CD8-positive, alpha-beta memory T cell (primary cell): ENCODE results near the gene DAB2IP. TPM values are rescaled to one million over a fixed set of nuclear protein-coding genes. Genes with fewer than 3 reads are reported as not detected.

ENCODE experiments used
- CTCF ChIA-PET: fragments of 350-600 bp; sonication (Branson Sonifier 250); formaldehyde crosslinking; loops from one replicate; lab custom pipeline; 2021; ENCODE audit warnings: antibody characterized with exemption; lab: Charles Lee
- POLR2A ChIA-PET: fragments of 350-600 bp; sonication (Branson Sonifier 250); formaldehyde crosslinking; loops from one replicate; lab custom pipeline; 2021; ENCODE audit warnings: antibody characterized with exemption; lab: Charles Lee
- DNase-seq, 5 donors: peaks; one replicate each; pipeline versions ENCODE4 v3.0.0 to v3.0.0-alpha.2; 2020 to 2022; ENCODE audit warnings: mixed read lengths in 1 of 5
- H3K27ac ChIP-seq: one replicate; pipeline ENCODE4 v1.7.0; 2013; ENCODE audit warnings: low read depth, mild to moderate bottlenecking, low read length, moderate library complexity
- H3K27me3 ChIP-seq: 2 replicates; pipeline ENCODE4 v1.7.0; 2013; ENCODE audit warnings: low read length, mild to moderate bottlenecking; ENCODE audit not compliant: insufficient read depth, poor library complexity, severe bottlenecking
- H3K36me3 ChIP-seq: 2 replicates; pipeline ENCODE4 v1.7.0; 2013; ENCODE audit warnings: mild to moderate bottlenecking, low read length, moderate library complexity; ENCODE audit not compliant: insufficient read depth
- H3K4me1 ChIP-seq: 2 replicates; pipeline ENCODE4 v1.7.0; 2013; ENCODE audit warnings: mild to moderate bottlenecking, low read length, moderate library complexity; ENCODE audit not compliant: insufficient read depth
- H3K4me3 ChIP-seq: 2 replicates; pipeline ENCODE4 v1.7.0; 2013; ENCODE audit warnings: mild to moderate bottlenecking, low read length
- H3K9me3 ChIP-seq: 2 replicates; pipeline ENCODE4 v1.7.0; 2013; ENCODE audit warnings: mild to moderate bottlenecking, low read length
- H3K27ac Mint-ChIP-seq, 8 donors: one replicate each; pipeline ENCODE4 v1.8.0; 2020 to 2021; ENCODE audit warnings: mixed read lengths in 8 of 8, mild to moderate bottlenecking in 6 of 8, inconsistent platforms in 3 of 8, moderate library complexity in 3 of 8
- H3K27me3 Mint-ChIP-seq, 2 donors: one replicate each; pipeline ENCODE4 v1.8.0; 2020 to 2021; ENCODE audit warnings: mixed read lengths in 2 of 2, mild to moderate bottlenecking in 1 of 2, moderate library complexity in 1 of 2
- H3K36me3 Mint-ChIP-seq, 3 donors: one replicate each; pipeline ENCODE4 v1.8.0; 2020 to 2021; ENCODE audit warnings: mixed read lengths in 3 of 3, inconsistent platforms in 1 of 3, mild to moderate bottlenecking in 1 of 3
- H3K4me1 Mint-ChIP-seq, 3 donors: one replicate each; pipeline ENCODE4 v1.8.0; 2020 to 2021; ENCODE audit warnings: mixed read lengths in 3 of 3, inconsistent platforms in 1 of 3, mild to moderate bottlenecking in 1 of 3
- H3K4me3 Mint-ChIP-seq, 7 donors: one replicate each; pipeline ENCODE4 v1.8.0; 2020 to 2021; ENCODE audit warnings: mixed read lengths in 7 of 7, mild to moderate bottlenecking in 6 of 7, moderate library complexity in 4 of 7, inconsistent platforms in 2 of 7
- H3K9me3 Mint-ChIP-seq, 5 donors: one replicate each; pipeline ENCODE4 v1.8.0; 2020 to 2022; ENCODE audit warnings: mixed read lengths in 5 of 5, mild to moderate bottlenecking in 3 of 5, moderate library complexity in 2 of 5, inconsistent platforms in 1 of 5
- polyA plus RNA-seq: library from polyadenylated mRNA; unstranded; fragments of 300-500 nt; fragmentation: Illumina TruSeq; gene quantifications from one replicate; pipeline ENCODE4 v1.2.3, GENCODE V29; 2021
- total RNA-seq, 2 experiments: library from RNA; stranded (reverse); gene quantifications; one replicate each; pipeline ENCODE4 v1.2.3, GENCODE V29; 2021

Gene DAB2IP
- total and polyA plus RNA-seq, 3 experiments from 2014 or later, result 0.15 to 0.41 (median 0.27) TPM

GRCh38 chr9:121781145-121781548 is 129.7 kb downstream of the DAB2IP start:
- H3K4me1 Mint-ChIP-seq, result peaks cover 0 to 7% (median 5%) of the 10 kb centered on the region in 3 donors
- H3K27ac Mint-ChIP-seq, result peak overlapping the region in 1 of 8 donors; percentile 55
- H3K27me3 Mint-ChIP-seq, result peaks cover 1 to 4% of the 10 kb centered on the region in 2 donors
- no peak overlapping the region for H3K27ac ChIP-seq
- POLR2A ChIA-PET, result no interaction called here
- H3K9me3 Mint-ChIP-seq, result peaks cover 0 to 9% (median 0%) of the 10 kb centered on the region in 5 donors
- H3K4me1 ChIP-seq, result no peaks in the 10 kb centered on the region
- H3K4me3 Mint-ChIP-seq, result no peak overlapping the region
- H3K4me3 ChIP-seq, result no peak overlapping the region
- H3K9me3 ChIP-seq, result no peaks in the 10 kb centered on the region
- no peaks in the 10 kb centered on the region for H3K36me3 Mint-ChIP-seq
- H3K36me3 ChIP-seq, result no peaks in the 10 kb centered on the region
- no peak for DNase-seq
- CTCF ChIA-PET, result no interaction called here
- H3K27me3 ChIP-seq, result no peaks in the 10 kb centered on the region

DNA sequence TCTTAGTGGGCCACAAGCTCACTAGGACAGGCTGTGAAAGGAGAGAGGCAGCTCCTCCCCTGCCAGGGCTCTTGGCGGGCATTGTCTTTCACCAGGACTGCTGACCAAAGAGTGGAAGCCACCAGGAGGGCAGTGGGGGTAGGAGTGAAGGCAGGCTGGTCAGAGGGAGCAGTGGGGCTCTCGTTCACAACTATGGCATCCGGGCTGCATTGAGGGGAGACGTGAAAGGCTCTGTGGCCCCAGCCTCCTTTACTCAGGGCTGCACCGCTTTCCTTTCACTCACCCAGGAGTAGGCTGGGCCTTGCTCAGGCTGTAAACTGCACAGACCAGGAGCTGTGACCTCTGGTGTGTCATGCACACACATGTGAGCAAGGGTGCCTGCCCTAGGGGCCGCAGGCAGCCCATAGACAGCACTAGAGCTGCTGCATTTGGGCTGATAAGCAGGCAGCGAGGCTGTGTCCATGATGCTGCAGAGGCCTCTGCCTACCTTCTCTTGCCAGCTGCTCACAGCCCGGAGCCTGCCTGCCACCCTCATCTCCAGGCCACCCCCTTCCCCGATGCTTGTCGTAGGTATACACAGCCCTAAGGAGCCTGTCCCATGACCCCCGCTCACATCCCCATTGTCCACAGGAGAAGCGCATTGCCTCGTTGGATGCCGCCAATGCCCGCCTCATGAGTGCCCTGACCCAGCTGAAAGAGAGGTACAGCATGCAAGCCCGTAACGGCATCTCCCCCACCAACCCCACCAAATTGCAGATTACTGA is 130.4 kb downstream of the DAB2IP start:
- H3K4me1 ChIP-seq, result no peaks in the 10 kb centered on the region
- no peaks in the 10 kb centered on the region for H3K36me3 Mint-ChIP-seq
- H3K27me3 ChIP-seq, result no peaks in the 10 kb centered on the region
- POLR2A ChIA-PET, result no interaction called here
- H3K27ac Mint-ChIP-seq, result peak overlapping the region in 2 of 8 donors; percentile 32 to 62
- H3K4me3 Mint-ChIP-seq, result no peak overlapping the region
- peaks cover 0 to 9% (median 0%) of the 10 kb centered on the region in 5 donors for H3K9me3 Mint-ChIP-seq
- no peak overlapping the region for H3K27ac ChIP-seq
- H3K36me3 ChIP-seq, result no peaks in the 10 kb centered on the region
- H3K4me1 Mint-ChIP-seq, result peaks cover 0 to 7% (median 5%) of the 10 kb centered on the region in 3 donors
- H3K4me3 ChIP-seq, result no peak overlapping the region
- CTCF ChIA-PET, result no interaction called here
- DNase-seq, result no peak
- peaks cover 1 to 9% of the 10 kb centered on the region in 2 donors for H3K27me3 Mint-ChIP-seq
- no peaks in the 10 kb centered on the region for H3K9me3 ChIP-seq

DNA sequence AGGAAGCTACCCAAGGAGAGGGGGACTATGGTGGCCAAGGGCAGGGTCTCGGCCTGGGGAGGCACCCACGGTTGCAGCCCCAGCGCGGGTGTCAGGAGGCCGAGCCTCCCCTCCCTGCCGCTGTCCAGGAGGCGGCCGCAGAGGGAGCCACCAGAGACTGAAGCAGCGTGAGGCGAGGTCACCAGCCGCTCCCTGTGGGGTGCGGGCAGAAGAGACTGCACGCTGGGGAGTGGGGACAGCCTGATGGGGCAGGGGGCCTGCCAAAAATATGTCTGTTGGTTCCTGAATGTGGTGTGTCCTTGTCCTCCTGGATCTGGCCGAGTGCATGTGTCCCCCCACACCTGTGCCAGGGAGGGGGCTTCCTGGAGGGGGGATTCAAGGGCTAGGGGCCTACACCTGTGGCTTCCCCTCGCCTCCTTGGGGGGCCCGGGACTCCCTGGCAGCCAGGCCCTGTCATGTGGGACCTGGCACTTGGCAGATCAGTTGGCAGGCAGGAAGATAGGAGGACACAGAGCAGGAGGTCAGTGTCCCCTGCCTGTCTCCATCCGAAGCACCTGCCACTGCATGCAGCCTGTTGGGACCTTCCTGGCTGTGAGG is 131.2 kb downstream of the DAB2IP start:
- Histone ChIP-seq H3K4me3 (no peak overlapping the region), H3K4me1 (no peaks in the 10 kb centered on the region), H3K9me3 (no peaks in the 10 kb centered on the region), H3K27me3 (no peaks in the 10 kb centered on the region), H3K36me3 (no peaks in the 10 kb centered on the region), H3K27ac (no peak overlapping the region)
- H3K9me3 Mint-ChIP-seq, result peaks cover 0 to 9% (median 0%) of the 10 kb centered on the region in 5 donors
- DNase-seq, result no peak
- H3K27me3 Mint-ChIP-seq, result peaks cover 1 to 15% of the 10 kb centered on the region in 2 donors
- POLR2A ChIA-PET, result no interaction called here
- no peak overlapping the region for H3K4me3 Mint-ChIP-seq
- H3K4me1 Mint-ChIP-seq, result peaks cover 0 to 7% (median 5%) of the 10 kb centered on the region in 3 donors
- CTCF ChIA-PET, result no interaction called here
- peak overlapping the region in 1 of 8 donors; percentile 70 for H3K27ac Mint-ChIP-seq
- H3K36me3 Mint-ChIP-seq, result no peaks in the 10 kb centered on the region

- no peaks in the 10 kb centered on the region for H3K9me3 ChIP-seq
- peaks cover 2 to 20% of the 10 kb centered on the region in 2 donors for H3K27me3 Mint-ChIP-seq
- no peaks in the 10 kb centered on the region for H3K36me3 ChIP-seq
- H3K4me3 ChIP-seq, result no peak overlapping the region
- peaks cover 0 to 9% (median 0%) of the 10 kb centered on the region in 5 donors for H3K9me3 Mint-ChIP-seq
- H3K27ac Mint-ChIP-seq, result peak overlapping the region in 1 of 8 donors; percentile 70
- H3K36me3 Mint-ChIP-seq, result no peaks in the 10 kb centered on the region
- CTCF ChIA-PET, result no interaction called here
- H3K27ac ChIP-seq, result no peak overlapping the region
- H3K4me1 Mint-ChIP-seq, result peaks cover 0 to 7% (median 5%) of the 10 kb centered on the region in 3 donors
- H3K4me1 ChIP-seq, result no peaks in the 10 kb centered on the region
- H3K4me3 Mint-ChIP-seq, result no peak overlapping the region
- POLR2A ChIA-PET, result no interaction called here
- no peak for DNase-seq
- no peaks in the 10 kb centered on the region for H3K27me3 ChIP-seq
Measured at GRCh38 chr9:121783111-121783510, 131.7 kb downstream of the DAB2IP start.

DNA sequence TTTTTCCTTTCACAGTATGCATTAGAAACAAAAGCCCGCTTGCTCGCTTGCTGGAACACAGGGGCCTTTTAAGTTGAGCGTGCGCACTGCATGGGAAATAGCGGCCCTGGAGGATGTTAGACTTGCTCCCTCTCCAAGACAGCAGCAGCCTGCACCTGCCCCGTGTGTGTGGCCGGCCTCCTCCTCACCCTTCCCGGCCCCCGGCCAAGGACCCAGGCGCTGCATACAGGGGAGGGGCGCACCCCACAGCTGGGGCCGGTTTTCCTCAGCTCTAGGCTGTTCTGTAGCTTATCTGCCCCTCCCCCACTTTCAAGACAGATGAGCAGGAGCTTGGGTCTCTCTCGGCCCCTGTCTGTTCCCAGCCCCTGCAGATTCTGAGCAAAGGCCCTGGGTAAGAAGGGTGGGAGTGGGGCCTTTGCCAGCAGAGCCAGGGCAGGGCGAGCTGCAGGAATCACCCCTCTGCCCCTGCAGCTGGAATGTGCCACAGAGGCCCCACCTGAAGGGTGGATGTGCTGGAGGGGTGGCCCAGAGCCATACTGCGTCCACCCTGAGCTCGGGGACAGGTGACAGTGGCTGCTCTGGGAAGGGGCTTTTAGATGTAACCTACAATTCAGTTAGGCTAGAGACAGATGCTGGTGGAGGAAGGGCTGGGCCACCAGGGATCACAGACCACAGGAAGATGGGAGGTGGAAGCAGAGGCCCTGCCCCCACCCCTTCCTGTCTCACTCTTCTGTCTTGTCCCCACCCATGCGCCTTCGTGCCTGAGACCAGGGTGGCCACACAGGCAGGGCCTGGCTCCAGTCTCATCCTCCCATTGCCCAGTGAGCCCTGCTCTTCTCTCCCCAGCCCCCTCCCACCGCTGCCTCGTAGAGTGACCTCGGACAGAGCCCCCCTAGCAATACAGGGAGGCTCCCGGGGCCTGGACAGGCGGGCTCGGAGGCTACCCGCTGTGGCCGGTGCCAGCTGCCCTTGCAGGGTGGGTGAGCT is 132.4 kb downstream of the DAB2IP start:
- peaks cover 3 to 24% of the 10 kb centered on the region in 2 donors for H3K27me3 Mint-ChIP-seq
- Histone ChIP-seq H3K27me3 (no peaks in the 10 kb centered on the region), H3K4me3 (no peak overlapping the region), H3K36me3 (no peaks in the 10 kb centered on the region), H3K27ac (no peak overlapping the region), H3K4me1 (no peaks in the 10 kb centered on the region), H3K9me3 (no peaks in the 10 kb centered on the region)
- H3K27ac Mint-ChIP-seq, result no peak overlapping the region
- H3K36me3 Mint-ChIP-seq, result no peaks in the 10 kb centered on the region
- POLR2A ChIA-PET, result no interaction called here
- peak in 1 of 5 donors; percentile 9 for DNase-seq
- peaks cover 0 to 8% (median 0%) of the 10 kb centered on the region in 5 donors for H3K9me3 Mint-ChIP-seq
- H3K4me1 Mint-ChIP-seq, result peaks cover 0 to 7% (median 5%) of the 10 kb centered on the region in 3 donors
- CTCF ChIA-PET, result no interaction called here
- H3K4me3 Mint-ChIP-seq, result no peak overlapping the region

GRCh38 chr9:121784731-121785411 is 133.4 kb downstream of the DAB2IP start:
- Mint-ChIP-seq H3K27ac (no peak overlapping the region), H3K9me3 (no peaks in the 10 kb centered on the region), H3K4me1 (peaks cover 0 to 7% (median 5%) of the 10 kb centered on the region in 3 donors), H3K27me3 (peaks cover 3 to 27% of the 10 kb centered on the region in 2 donors), H3K36me3 (no peaks in the 10 kb centered on the region), H3K4me3 (no peak overlapping the region)
- Histone ChIP-seq H3K4me1 (no peaks in the 10 kb centered on the region), H3K36me3 (no peaks in the 10 kb centered on the region), H3K9me3 (no peaks in the 10 kb centered on the region), H3K4me3 (no peak overlapping the region), H3K27ac (no peak overlapping the region), H3K27me3 (no peaks in the 10 kb centered on the region)
- no peak for DNase-seq
- CTCF ChIA-PET, result no interaction called here
- POLR2A ChIA-PET, result no interaction called here

GRCh38 chr9:121785673-121786542 is 134.5 kb downstream of the DAB2IP start:
- H3K4me1 ChIP-seq, result no peaks in the 10 kb centered on the region
- H3K9me3 ChIP-seq, result no peaks in the 10 kb centered on the region
- H3K27ac ChIP-seq, result no peak overlapping the region
- ChIA-PET CTCF (no interaction called here), POLR2A (no interaction called here)
- no peaks in the 10 kb centered on the region for H3K27me3 ChIP-seq
- Mint-ChIP-seq H3K27me3 (peaks cover 3 to 27% of the 10 kb centered on the region in 2 donors), H3K4me3 (no peak overlapping the region), H3K9me3 (no peaks in the 10 kb centered on the region), H3K27ac (no peak overlapping the region), H3K36me3 (no peaks in the 10 kb centered on the region), H3K4me1 (peaks cover 0 to 7% (median 5%) of the 10 kb centered on the region in 3 donors)
- no peaks in the 10 kb centered on the region for H3K36me3 ChIP-seq
- DNase-seq, result no peak
- no peak overlapping the region for H3K4me3 ChIP-seq
